SK-N-MC (cell line): Measurements from ENCODE around the gene RBMS3.

Source experiments
- EZH2 ChIP-seq: fragments of 200-600 bp; sonication (generic); IDR thresholded peaks from one replicate; pipeline ENCODE4 v1.6.1; 2017; ENCODE audit warnings: antibody characterized with exemption
- FOXP2 ChIP-seq: optimal IDR thresholded peaks from 2 replicates; pipeline ENCODE3; 2011; ENCODE audit warnings: mild to moderate bottlenecking, moderate library complexity; ENCODE audit not compliant: insufficient read depth; ENCODE audit errors: extremely low read length, control extremely low read depth
- POLR2AphosphoS5 ChIP-seq: IDR thresholded peaks from 2 replicates; pipeline ENCODE4 v1.6.1; 2012; ENCODE audit warnings: mild to moderate bottlenecking, low read depth, low read length, borderline replicate concordance

GRCh38 chr3:29426302-29427226 lies 145.7 kb downstream of the RBMS3 start:
- TF ChIP-seq EZH2 = no peak
- no peak for TF ChIP-seq POLR2AphosphoS5
- no peak for TF ChIP-seq FOXP2
